ENCODE measurements around the gene DCDC2B. TPM values are rescaled to one million over a fixed set of nuclear protein-coding genes. Genes with fewer than 3 reads are reported as not detected.

The DCDC2B gene
- total and polyA plus RNA-seq, 9 of the 15 experiments (the other 6 are each of a cell fraction or from before 2014, with no cell fraction given): not detected

- TF ChIP-seq GTF3C2 (IDR thresholded peaks at IDR 0.05; ENCODE audit: borderline replicate concordance, extremely low read depth, insufficient read length) (no peak), JUND (IDR thresholded peaks at IDR 0.05; ENCODE audit: borderline replicate concordance, low read depth, low read length) (no peak), JUND (tag; IDR thresholded peaks at IDR 0.05; ENCODE audit: borderline replicate concordance, low read depth, low read length) (peak; percentile 33; the same call in 1 of the 3 replicates), POLR3G (IDR thresholded peaks at IDR 0.05; ENCODE audit: extremely low read depth, insufficient read length, insufficient replicate concordance) (no peak), NONO (IDR thresholded peaks at IDR 0.05; ENCODE audit: low read depth in 2 of 2, low read length in 1 of 2) (0 out of 4 replicates have a peak, but pooled peaks of 1 of the 2 experiments have one; percentile 13), KDM1A (IDR thresholded peaks at IDR 0.05) (peak in 1 of 2 experiments; percentile 66; a peak in 2 of 4 replicates), KLF6 (CRISPR knock-in tag; IDR thresholded peaks at IDR 0.05; ENCODE audit: borderline replicate concordance) (no peak), HCFC1 (IDR thresholded peaks at IDR 0.05; ENCODE audit: low read depth, low read length) (no peak), FOXP1 (CRISPR knock-in tag; IDR thresholded peaks at IDR 0.05) (peak; percentile 80), ARID3B (CRISPR knock-in tag; IDR thresholded peaks at IDR 0.05; ENCODE audit: borderline replicate concordance) (no peak), ZBTB1 (CRISPR knock-in tag; IDR thresholded peaks at IDR 0.05; ENCODE audit: borderline replicate concordance, low read depth) (0 out of 2 replicates have a peak, but pooled peaks have one; percentile 30), FOXJ2 (tag; IDR thresholded peaks at IDR 0.05) (no peak), PHF21A (IDR thresholded peaks at IDR 0.05; ENCODE audit: borderline replicate concordance, low read depth) (no peak), CC2D1A (IDR thresholded peaks at IDR 0.05) (no peak), NELFE (IDR thresholded peaks at IDR 0.05; ENCODE audit: insufficient read depth, insufficient read length) (no peak), CHD1 (IDR thresholded peaks at IDR 0.05; ENCODE audit: low read length) (peak; percentile 27), ZNF518B (CRISPR knock-in tag; IDR thresholded peaks at IDR 0.05) (no peak)
Measured at GRCh38 chr1:32200226-32201010, 8.5 kb upstream of the DCDC2B start, which contains the start of gene CCDC28B (continued).

All from K562 (cell line).